IMR-90 (cell line): Measurements from ENCODE around the gene ISG15. TPM values are rescaled to one million over a fixed set of nuclear protein-coding genes. Genes with fewer than 3 reads are reported as not detected.

Source experiments
- ATAC-seq: fragments of 200-7000 bp; cut with Tn5 transposase; 2 replicates; pipeline ENCODE4 v1.9.1; 2020; ENCODE audit warnings: low read depth, mild to moderate bottlenecking, moderate library complexity
- BruUV-seq: library from RNA; stranded (reverse); fragments of 400-500 nt; replicated peaks from 2 replicates; lab custom pipeline; 2021; lab: Mats Ljungman, UMichigan
- CTCF ChIA-PET: fragments of 300-600 bp; formaldehyde crosslinking; extraction: SDS; loops from one replicate; lab custom pipeline; 2021; ENCODE audit warnings: antibody characterized with exemption; lab: Yijun Ruan, JAX
- POLR2A ChIA-PET: fragments of 300-600 bp; sonication (Branson Sonifier 250); formaldehyde crosslinking; loops from one replicate; lab custom pipeline; 2022; ENCODE audit warnings: antibody characterized with exemption; ENCODE audit not compliant: unreplicated experiment; lab: Charles Lee
- DNase-seq: peaks from one replicate; pipeline ENCODE4 v3.0.0; 2013
- H2AFZ ChIP-seq: replicated peaks from 2 replicates; pipeline ENCODE3; 2013; ENCODE audit warnings: low read length, mild to moderate bottlenecking; ENCODE audit not compliant: poor library complexity
- H2AK5ac ChIP-seq: 2 replicates; pipeline ENCODE4 v1.6.1; 2013; ENCODE audit warnings: low read depth, low read length, inconsistent platforms
- H2AK9ac ChIP-seq: replicated peaks from 2 replicates; pipeline ENCODE3; 2013; ENCODE audit warnings: mild to moderate bottlenecking, low read depth, low read length, moderate library complexity; ENCODE audit not compliant: poor library complexity
- H2BK120ac ChIP-seq: 2 replicates; pipeline ENCODE4 v1.6.1; 2013; ENCODE audit warnings: low read depth, low read length, inconsistent platforms
- H2BK15ac ChIP-seq: 3 replicates; pipeline ENCODE4 v1.6.1; 2013; ENCODE audit warnings: low read depth, low read length, inconsistent platforms
- H2BK20ac ChIP-seq: 2 replicates; pipeline ENCODE4 v1.6.1; 2013; ENCODE audit warnings: low read depth, mild to moderate bottlenecking, inconsistent platforms, low read length, moderate library complexity
- H2BK5ac ChIP-seq: 2 replicates; pipeline ENCODE4 v1.6.1; 2013; ENCODE audit warnings: mild to moderate bottlenecking, low read depth, low read length, inconsistent platforms; ENCODE audit not compliant: poor library complexity, severe bottlenecking
- H3K14ac ChIP-seq: replicated peaks from 2 replicates; pipeline ENCODE4 v1.6.1; 2013; ENCODE audit warnings: low read depth, low read length, inconsistent platforms
- H3K18ac ChIP-seq: 2 replicates; pipeline ENCODE4 v1.6.1; 2013; ENCODE audit warnings: low read depth, low read length, control low read depth
- H3K23ac ChIP-seq: 2 replicates; pipeline ENCODE4 v1.6.1; 2013; ENCODE audit warnings: low read depth, low read length, inconsistent platforms
- H3K27ac ChIP-seq: 2 replicates; pipeline ENCODE4 v1.5.1; 2013; ENCODE audit warnings: mild to moderate bottlenecking, control low read depth, low read length; ENCODE audit not compliant: insufficient read depth
- H3K27me3 ChIP-seq: 2 replicates; pipeline ENCODE4 v1.6.1; 2013; ENCODE audit warnings: low read length; ENCODE audit not compliant: control insufficient read depth, insufficient read depth
- H3K36me3 ChIP-seq: 2 replicates; pipeline ENCODE4 v1.6.1; 2013; ENCODE audit warnings: low read length, mixed read lengths; ENCODE audit not compliant: control insufficient read depth, insufficient read depth
- H3K4ac ChIP-seq: 2 replicates; pipeline ENCODE4 v1.6.1; 2013; ENCODE audit warnings: low read depth, low read length, inconsistent platforms
- H3K4me1 ChIP-seq: 2 replicates; pipeline ENCODE4 v1.6.1; 2013; ENCODE audit warnings: low read length, mixed read lengths; ENCODE audit not compliant: control insufficient read depth, insufficient read depth
- H3K4me2 ChIP-seq: 2 replicates; pipeline ENCODE4 v1.6.1; 2013; ENCODE audit warnings: low read depth, mild to moderate bottlenecking, control low read depth, low read length, moderate library complexity
- H3K4me3 ChIP-seq: 2 replicates; pipeline ENCODE4 v1.5.1; 2013; ENCODE audit warnings: low read depth, mild to moderate bottlenecking, control low read depth, low read length, moderate library complexity; ENCODE audit not compliant: insufficient read depth
- H3K56ac ChIP-seq: 2 replicates; pipeline ENCODE4 v1.6.1; 2013; ENCODE audit warnings: low read length, inconsistent platforms; ENCODE audit not compliant: insufficient read depth; ENCODE audit errors: extremely low read depth
- H3K79me1 ChIP-seq, 2 experiments: 2 replicates each; pipeline ENCODE4 v1.6.1; 2013; ENCODE audit warnings: low read length in 2 of 2, inconsistent platforms in 1 of 2, low read depth in 1 of 2
- H3K9ac ChIP-seq: 2 replicates; pipeline ENCODE4 v1.6.1; 2013; ENCODE audit warnings: low read depth, low read length, control low read depth
- H3K9me1 ChIP-seq: 2 replicates; pipeline ENCODE4 v1.6.1; 2013; ENCODE audit warnings: low read length, inconsistent platforms; ENCODE audit not compliant: insufficient read depth
- H3K9me3 ChIP-seq: 2 replicates; pipeline ENCODE4 v1.6.1; 2013; ENCODE audit warnings: low read length; ENCODE audit not compliant: control insufficient read depth, insufficient read depth
- H4K20me1 ChIP-seq: 2 replicates; pipeline ENCODE4 v1.6.1; 2013; ENCODE audit warnings: low read length, inconsistent platforms; ENCODE audit not compliant: insufficient read depth
- H4K5ac ChIP-seq: 2 replicates; pipeline ENCODE4 v1.6.1; 2013; ENCODE audit warnings: mild to moderate bottlenecking, low read depth, low read length, control low read depth
- H4K8ac ChIP-seq, 2 experiments: 2 replicates each; pipeline ENCODE4 v1.6.1; 2013; ENCODE audit warnings: low read depth in 2 of 2, low read length in 2 of 2, control low read depth in 1 of 2, inconsistent platforms in 1 of 2
- H4K91ac ChIP-seq: 2 replicates; pipeline ENCODE4 v1.6.1; 2013; ENCODE audit warnings: low read depth, low read length, inconsistent platforms; ENCODE audit not compliant: insufficient read depth
- BHLHE40 ChIP-seq: fragments of 150-350 bp; IDR thresholded peaks from 2 replicates; pipeline ENCODE4 v1.6.1; 2016; ENCODE audit warnings: mild to moderate bottlenecking, low read depth, low read length
- CEBPB ChIP-seq: IDR thresholded peaks from 2 replicates; pipeline ENCODE4 v1.6.1; 2012; ENCODE audit warnings: low read depth, low read length, improper control_type of control experiment
- CHD1 ChIP-seq: IDR thresholded peaks from 2 replicates; pipeline ENCODE4 v1.6.1; 2012; ENCODE audit warnings: low read depth, low read length, improper control_type of control experiment
- FOS ChIP-seq: fragments of 150-350 bp; IDR thresholded peaks from 2 replicates; pipeline ENCODE4 v1.6.1; 2016; ENCODE audit warnings: low read depth, low read length
- MAFK ChIP-seq: IDR thresholded peaks from 2 replicates; pipeline ENCODE4 v1.6.1; 2012; ENCODE audit warnings: low read depth, low read length, improper control_type of control experiment
- MAZ ChIP-seq: IDR thresholded peaks from 2 replicates; pipeline ENCODE4 v1.6.1; 2012; ENCODE audit warnings: low read depth, mild to moderate bottlenecking, low read length, improper control_type of control experiment, moderate library complexity, borderline replicate concordance
- MXI1 ChIP-seq: IDR thresholded peaks from 2 replicates; pipeline ENCODE4 v1.6.1; 2012; ENCODE audit warnings: low read depth, mild to moderate bottlenecking, low read length, moderate library complexity, borderline replicate concordance
- POLR2A ChIP-seq: IDR thresholded peaks from 2 replicates; pipeline ENCODE4 v1.6.1; 2012; ENCODE audit warnings: mild to moderate bottlenecking, low read depth, low read length
- RAD21 ChIP-seq: IDR thresholded peaks from 2 replicates; pipeline ENCODE4 v1.6.1; 2012; ENCODE audit warnings: low read length, improper control_type of control experiment
- RCOR1 ChIP-seq: IDR thresholded peaks from 2 replicates; pipeline ENCODE4 v1.6.1; 2012; ENCODE audit warnings: mild to moderate bottlenecking, low read length, improper control_type of control experiment; ENCODE audit not compliant: insufficient replicate concordance
- SMC3 ChIP-seq: fragments of 150-350 bp; IDR thresholded peaks from 2 replicates; pipeline ENCODE4 v1.6.1; 2016; ENCODE audit warnings: low read depth, mild to moderate bottlenecking, antibody characterized with exemption, low read length, moderate library complexity
- WGBS, 2 experiments: methylation state at CpG; one replicate each; pipeline versions ENCODE4 v1.1.5 to v1.1.7; 2013; ENCODE audit warnings: missing lambda C conversion rate in 2 of 2; ENCODE audit not compliant: insufficient read length in 1 of 2; ENCODE audit errors: extremely low coverage in 2 of 2; 5-methylcytosine and 5-hydroxymethylcytosine counted together
- dilution Hi-C: fragments of 300-500 bp; cut with HindIII; formaldehyde crosslinking; loops from one replicate; pipeline ENCODE4 v1.14.3; 2018; ENCODE audit warnings: low sequenced_read_pairs; ENCODE audit not compliant: unreplicated experiment
- in situ Hi-C: fragments of 300-500 bp; cut with MboI; formaldehyde crosslinking; loops from 3 replicates; pipeline ENCODE4 v1.14.3; 2019; ENCODE audit warnings: low sequenced_read_pairs, inconsistent platforms, mixed read lengths
- intact Hi-C: fragments of 100-400 bp; cut with micrococcal nuclease; formaldehyde crosslinking; loops from 2 replicates; pipeline ENCODE4 v1.10.0; 2022
- polyA plus RNA-seq, 3 experiments: library from polyadenylated mRNA; depleted of rRNA; stranded (reverse); fragments of >200 nt; gene quantifications; 2 replicates each; pipeline ENCODE4 v1.2.3, GENCODE V29; 2012; ENCODE audit warnings: low replicate concordance in 1 of 3
- total RNA-seq: library from RNA; depleted of rRNA; stranded (reverse); fragments of >200 nt; gene quantifications from 2 replicates; pipeline ENCODE4 v1.2.3, GENCODE V29; 2012
- TF ChIP-seq, protein P1 (sequence below): fragments of 150-350 bp; IDR thresholded peaks from 2 replicates; pipeline ENCODE4 v1.6.1; 2017; ENCODE audit warnings: mild to moderate bottlenecking, antibody characterized with exemption, low read length, low read depth
- TF ChIP-seq, protein P2 (sequence below): fragments of 150-350 bp; IDR thresholded peaks from 2 replicates; pipeline ENCODE4 v1.6.1; 2016; ENCODE audit warnings: low read depth, mild to moderate bottlenecking, low read length, moderate library complexity, borderline replicate concordance
- TF ChIP-seq, protein P3 (sequence below): conservative IDR thresholded peaks from 2 replicates; pipeline ENCODE4 v1.5.1; 2012; ENCODE audit warnings: mild to moderate bottlenecking, low read depth, low read length, improper control_type of control experiment

The ISG15 gene
- total and polyA plus RNA-seq, 2 of the 4 experiments (the other 2 are of a cell fraction): 99.1 to 105 TPM

DNA sequence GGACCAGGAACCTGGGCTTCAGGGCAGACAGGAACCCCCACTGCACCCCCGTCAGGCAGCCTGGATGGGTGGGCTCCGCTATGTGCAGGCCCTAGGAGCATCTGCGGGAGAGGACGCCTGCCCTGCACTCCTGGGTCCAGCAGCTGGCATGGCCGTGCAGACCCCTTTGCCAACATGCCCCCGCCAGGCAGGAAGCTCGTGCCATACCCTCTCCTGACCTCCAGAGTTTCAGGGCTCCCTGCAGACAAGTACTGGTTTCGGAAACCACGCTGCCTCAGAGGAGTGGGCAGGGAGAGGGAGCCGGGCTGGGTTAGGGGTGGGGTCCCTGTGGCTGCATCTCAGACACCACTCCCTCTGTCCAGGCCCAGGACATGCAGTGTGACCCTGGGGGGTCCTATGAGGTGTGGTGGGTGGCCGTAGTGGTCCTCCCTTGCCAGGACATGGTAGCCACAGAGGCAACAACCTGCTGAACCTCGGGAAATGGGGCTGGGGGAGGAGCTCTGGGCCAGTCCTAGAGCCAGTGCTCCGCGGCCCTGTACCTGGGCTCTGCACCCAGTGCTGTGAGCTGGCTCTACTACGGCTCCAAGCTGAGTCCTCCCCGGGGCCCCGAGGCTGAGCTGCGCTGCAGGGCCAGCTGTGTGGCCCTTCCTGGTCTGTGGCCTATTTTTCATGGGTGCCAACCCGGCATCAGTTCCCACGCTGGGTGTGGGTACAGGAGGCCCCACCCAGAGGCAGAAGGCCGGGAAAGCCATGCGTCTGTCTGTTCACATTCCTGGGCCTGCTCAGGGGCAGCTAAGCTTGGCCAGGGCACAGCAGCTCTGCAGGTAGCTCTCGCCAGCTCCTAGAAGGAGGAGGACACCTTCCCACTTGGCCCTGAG lies 45.6 kb upstream of the ISG15 start:
- Histone ChIP-seq H2AK9ac (peak overlapping the region; percentile 81), H3K23ac (no peak overlapping the region), H3K14ac (no peak overlapping the region), H3K4me1 (peaks cover 6% of the 10 kb centered on the region; the same call in 1 of the 2 replicates), H2AK5ac (peak overlapping the region; percentile 72; the same call in 1 of the 2 replicates), H3K9me1 (peaks cover 6% of the 10 kb centered on the region), H3K4me2 (no peak overlapping the region), H4K5ac (no peak overlapping the region), H3K9ac (no peak overlapping the region), H2BK20ac (no peak overlapping the region), H3K27me3 (peaks cover 5% of the 10 kb centered on the region; the same call in 1 of the 2 replicates), H3K79me1 (peaks cover 0 to 10% of the 10 kb centered on the region in 2 experiments; a peak in 1 of 4 replicates), H2BK5ac (no peak overlapping the region), H3K27ac (no peak overlapping the region), H3K56ac (no peak overlapping the region), H2AFZ (peak overlapping the region; percentile 91), H4K20me1 (no peaks in the 10 kb centered on the region; the same call in 1 of the 2 replicates), H2BK15ac (no peak overlapping the region), H3K18ac (no peak overlapping the region), H4K91ac (no peak overlapping the region; the same call in 1 of the 2 replicates), H3K36me3 (peaks cover 11% of the 10 kb centered on the region), H3K9me3 (no peaks in the 10 kb centered on the region), H4K8ac (peak overlapping the region in 1 of 2 experiments; percentile 59; a peak in 2 of 4 replicates), H3K4ac (no peak overlapping the region; the same call in 1 of the 2 replicates), H2BK120ac (no peak overlapping the region), H3K4me3 (no peak overlapping the region)
- intact Hi-C loops: no loop called here
- ATAC-seq (no peak), DNase-seq (no peak)
- dilution Hi-C loops: no loop called here
- ChIA-PET POLR2A (no interaction called here), CTCF (no interaction called here)
- WGBS, 2 experiments: 84% methylated on average over 8 of the region's 23 CpGs; no CpG with 5 or more reads in 1 of the 2 experiments
- in situ Hi-C loops: no loop called here
- no TSS peak for BruUV-seq
- TF ChIP-seq POLR2A: no peak
- no peak for TF ChIP-seq MAZ
- TF ChIP-seq, protein P1, sequence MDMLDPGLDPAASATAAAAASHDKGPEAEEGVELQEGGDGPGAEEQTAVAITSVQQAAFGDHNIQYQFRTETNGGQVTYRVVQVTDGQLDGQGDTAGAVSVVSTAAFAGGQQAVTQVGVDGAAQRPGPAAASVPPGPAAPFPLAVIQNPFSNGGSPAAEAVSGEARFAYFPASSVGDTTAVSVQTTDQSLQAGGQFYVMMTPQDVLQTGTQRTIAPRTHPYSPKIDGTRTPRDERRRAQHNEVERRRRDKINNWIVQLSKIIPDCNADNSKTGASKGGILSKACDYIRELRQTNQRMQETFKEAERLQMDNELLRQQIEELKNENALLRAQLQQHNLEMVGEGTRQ: no peak
- no peak for TF ChIP-seq MAFK
- TF ChIP-seq RAD21: no peak
- no peak for TF ChIP-seq MXI1
- TF ChIP-seq RCOR1: no peak
- TF ChIP-seq, protein P2, sequence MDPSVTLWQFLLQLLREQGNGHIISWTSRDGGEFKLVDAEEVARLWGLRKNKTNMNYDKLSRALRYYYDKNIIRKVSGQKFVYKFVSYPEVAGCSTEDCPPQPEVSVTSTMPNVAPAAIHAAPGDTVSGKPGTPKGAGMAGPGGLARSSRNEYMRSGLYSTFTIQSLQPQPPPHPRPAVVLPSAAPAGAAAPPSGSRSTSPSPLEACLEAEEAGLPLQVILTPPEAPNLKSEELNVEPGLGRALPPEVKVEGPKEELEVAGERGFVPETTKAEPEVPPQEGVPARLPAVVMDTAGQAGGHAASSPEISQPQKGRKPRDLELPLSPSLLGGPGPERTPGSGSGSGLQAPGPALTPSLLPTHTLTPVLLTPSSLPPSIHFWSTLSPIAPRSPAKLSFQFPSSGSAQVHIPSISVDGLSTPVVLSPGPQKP: no peak
- TF ChIP-seq CHD1: no peak
- no peak for TF ChIP-seq CEBPB
- no peak for TF ChIP-seq SMC3
- TF ChIP-seq, protein P3, sequence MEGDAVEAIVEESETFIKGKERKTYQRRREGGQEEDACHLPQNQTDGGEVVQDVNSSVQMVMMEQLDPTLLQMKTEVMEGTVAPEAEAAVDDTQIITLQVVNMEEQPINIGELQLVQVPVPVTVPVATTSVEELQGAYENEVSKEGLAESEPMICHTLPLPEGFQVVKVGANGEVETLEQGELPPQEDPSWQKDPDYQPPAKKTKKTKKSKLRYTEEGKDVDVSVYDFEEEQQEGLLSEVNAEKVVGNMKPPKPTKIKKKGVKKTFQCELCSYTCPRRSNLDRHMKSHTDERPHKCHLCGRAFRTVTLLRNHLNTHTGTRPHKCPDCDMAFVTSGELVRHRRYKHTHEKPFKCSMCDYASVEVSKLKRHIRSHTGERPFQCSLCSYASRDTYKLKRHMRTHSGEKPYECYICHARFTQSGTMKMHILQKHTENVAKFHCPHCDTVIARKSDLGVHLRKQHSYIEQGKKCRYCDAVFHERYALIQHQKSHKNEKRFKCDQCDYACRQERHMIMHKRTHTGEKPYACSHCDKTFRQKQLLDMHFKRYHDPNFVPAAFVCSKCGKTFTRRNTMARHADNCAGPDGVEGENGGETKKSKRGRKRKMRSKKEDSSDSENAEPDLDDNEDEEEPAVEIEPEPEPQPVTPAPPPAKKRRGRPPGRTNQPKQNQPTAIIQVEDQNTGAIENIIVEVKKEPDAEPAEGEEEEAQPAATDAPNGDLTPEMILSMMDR: no peak
- TF ChIP-seq BHLHE40: no peak
- no peak for TF ChIP-seq FOS
